SK-N-SH (cell line): ENCODE data around the gene TEAD3. TPM values are rescaled to one million over a fixed set of nuclear protein-coding genes. Genes with fewer than 3 reads are reported as not detected.

Experiments used
- CTCF ChIA-PET: fragments of 300-600, 350-600 bp; formaldehyde crosslinking; extraction: SDS; loops from one replicate; lab custom pipeline; 2021; lab: Yijun Ruan, JAX
- POLR2A ChIA-PET: fragments of 350-600 bp; sonication (Branson Sonifier 250); formaldehyde crosslinking; extraction: SDS; loops from one replicate; lab custom pipeline; 2020; ENCODE audit warnings: antibody characterized with exemption, inconsistent platforms; lab: Yijun Ruan, JAX
- DNase-seq: peaks from one replicate; pipeline ENCODE4 v3.0.0; 2012
- H2AFZ ChIP-seq: fragments of 200-600 bp; sonication (generic); 2 replicates; pipeline ENCODE4 v1.8.1; 2016; ENCODE audit warnings: antibody characterized with exemption, mild to moderate bottlenecking, low read depth
- H3F3A ChIP-seq: fragments of 200-600 bp; sonication (generic); replicated peaks from 2 replicates; pipeline ENCODE3; 2016; ENCODE audit warnings: antibody characterized with exemption, mild to moderate bottlenecking; ENCODE audit not compliant: insufficient read depth
- H3K27ac ChIP-seq, 2 experiments: fragments of 200-500 bp in 1 of 2; fragments of 200-600 bp in 1 of 2; sonication (Bioruptor generic) in 1 of 2; sonication (generic), shearing (Covaris generic) in 1 of 2; 2 replicates each; pipeline versions ENCODE4 v1.5.1 to v1.6.1; 2014 to 2016; ENCODE audit warnings: low read depth in 2 of 2, inconsistent platforms in 1 of 2, low read length in 1 of 2, mild to moderate bottlenecking in 1 of 2, mixed read lengths in 1 of 2
- H3K27me3 ChIP-seq: fragments of 200-600 bp; sonication (generic), shearing (Covaris generic); 2 replicates; pipeline ENCODE4 v1.6.1; 2016; ENCODE audit warnings: mixed run types; ENCODE audit not compliant: insufficient read depth
- H3K36me3 ChIP-seq, 2 experiments: fragments of 200-500 bp in 1 of 2; fragments of 200-600 bp in 1 of 2; sonication (Bioruptor generic) in 1 of 2; sonication (generic) in 1 of 2; replicated peaks in 1 of 2; 2 replicates each; pipeline versions ENCODE3 to v1.5.1; 2014 to 2016; ENCODE audit warnings: low read length in 1 of 2, mild to moderate bottlenecking in 1 of 2; ENCODE audit not compliant: insufficient read depth in 2 of 2, control insufficient read depth in 1 of 2
- H3K4me1 ChIP-seq, 2 experiments: fragments of 200-500 bp in 1 of 2; fragments of 200-600 bp in 1 of 2; sonication (Bioruptor generic) in 1 of 2; sonication (generic), shearing (Covaris generic) in 1 of 2; 2 replicates each; pipeline versions ENCODE4 v1.5.1 to v1.6.1; 2014 to 2016; ENCODE audit warnings: low read depth in 1 of 2, low read length in 1 of 2, mixed run types in 1 of 2; ENCODE audit not compliant: insufficient read depth in 2 of 2, control insufficient read depth in 1 of 2
- H3K4me2 ChIP-seq: fragments of 200-600 bp; sonication (generic), shearing (Covaris generic); 2 replicates; pipeline ENCODE4 v1.6.1; 2017; ENCODE audit warnings: mixed run types
- H3K4me3 ChIP-seq, 2 experiments: fragments of 200-500 bp in 1 of 2; fragments of 200-600 bp in 1 of 2; sonication (Bioruptor generic) in 1 of 2; sonication (generic), shearing (Covaris generic) in 1 of 2; 2 replicates each; pipeline versions ENCODE4 v1.5.1 to v1.8.1; 2014 to 2016; ENCODE audit warnings: low read depth in 2 of 2, inconsistent platforms in 1 of 2, low read length in 1 of 2, mild to moderate bottlenecking in 1 of 2, mixed read lengths in 1 of 2, moderate library complexity in 1 of 2
- H3K79me2 ChIP-seq: fragments of 200-600 bp; sonication (generic); 2 replicates; pipeline ENCODE4 v1.8.1; 2017; ENCODE audit warnings: mild to moderate bottlenecking; ENCODE audit not compliant: insufficient read depth
- H3K9ac ChIP-seq: fragments of 200-600 bp; sonication (generic); 2 replicates; pipeline ENCODE4 v1.6.1; 2017; ENCODE audit warnings: mixed run types
- H3K9me2 ChIP-seq: fragments of 200-600 bp; sonication (generic); 2 replicates; pipeline ENCODE4 v1.6.1; 2017; ENCODE audit warnings: mixed run types
- H3K9me3 ChIP-seq: fragments of 200-600 bp; sonication (generic); 2 replicates; pipeline ENCODE4 v1.6.1; 2017; ENCODE audit warnings: mixed run types, mild to moderate bottlenecking, moderate library complexity
- H4K20me1 ChIP-seq: fragments of 200-600 bp; sonication (generic); 2 replicates; pipeline ENCODE4 v1.6.1; 2017; ENCODE audit warnings: mild to moderate bottlenecking, mixed run types; ENCODE audit not compliant: insufficient read depth
- ELF1 ChIP-seq: IDR thresholded peaks from 2 replicates; pipeline ENCODE4 v1.4.0; 2012
- EP300 ChIP-seq, 2 experiments: IDR thresholded peaks; 2 replicates each; pipeline versions ENCODE4 v1.4.0 to v1.6.1; 2012; ENCODE audit warnings: borderline replicate concordance in 1 of 2, low read depth in 1 of 2, low read length in 1 of 2
- EZH2phosphoT487 ChIP-seq: fragments of 200-600 bp; sonication (generic); IDR thresholded peaks from 2 replicates; pipeline ENCODE4 v1.6.1; 2017; ENCODE audit warnings: low read depth, mixed run types, mild to moderate bottlenecking, antibody characterized with exemption, moderate library complexity, borderline replicate concordance
- FOXJ3 ChIP-seq: sonication (generic); formaldehyde crosslinking; IDR thresholded peaks from 2 replicates; pipeline ENCODE4 v1.5.1; 2020; ENCODE audit warnings: mild to moderate bottlenecking, missing genetic modification reagents
- GABPA ChIP-seq: IDR thresholded peaks from 2 replicates; pipeline ENCODE4 v1.4.0; 2012; ENCODE audit warnings: low read depth, mild to moderate bottlenecking
- JUND ChIP-seq: IDR thresholded peaks from 2 replicates; pipeline ENCODE4 v1.4.0; 2012
- NRF1 ChIP-seq: IDR thresholded peaks from 2 replicates; pipeline ENCODE4 v1.6.1; 2012; ENCODE audit warnings: low read depth, mild to moderate bottlenecking, low read length
- RXRA ChIP-seq: IDR thresholded peaks from 2 replicates; pipeline ENCODE4 v1.4.0; 2012; ENCODE audit warnings: low read depth, mild to moderate bottlenecking, borderline replicate concordance
- TEAD4 ChIP-seq: IDR thresholded peaks from 2 replicates; pipeline ENCODE4 v1.4.0; 2012; ENCODE audit warnings: mild to moderate bottlenecking, borderline replicate concordance; ENCODE audit not compliant: insufficient read depth
- WGBS: methylation state at CpG from one replicate; pipeline ENCODE4 v1.1.6; 2017; ENCODE audit warnings: low lambda C conversion rate; 5-methylcytosine and 5-hydroxymethylcytosine counted together
- polyA plus RNA-seq, 3 experiments: library from polyadenylated mRNA; depleted of rRNA; stranded (reverse); fragments of >200 nt; gene quantifications; 2 replicates each; pipeline ENCODE4 v1.2.3, GENCODE V29; 2012

TEAD3 gene
- polyA plus RNA-seq, 1 of the 3 experiments (the other 2 are of a cell fraction): 7.1 TPM

DNA sequence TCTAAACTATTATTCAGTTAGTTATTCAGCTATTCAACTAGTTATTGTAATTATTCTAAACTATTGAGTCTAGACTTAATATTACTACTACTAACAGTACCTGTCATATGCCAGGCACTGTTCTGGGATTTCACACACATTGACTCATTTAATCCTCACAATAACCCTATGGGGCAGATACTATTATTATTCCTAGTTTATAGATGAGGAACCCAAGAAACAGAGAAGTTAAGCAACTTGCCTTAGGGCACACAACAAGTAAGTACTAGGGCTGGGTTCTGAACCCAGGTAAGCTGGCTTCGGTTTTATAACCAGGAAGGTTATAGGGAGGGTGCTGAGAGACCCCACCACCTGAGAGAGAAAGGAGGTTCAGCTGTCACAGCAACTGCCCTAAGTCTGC lies 7.8 kb downstream of the TEAD3 start:
- H3K9me2 ChIP-seq: no peaks in the 10 kb centered on the region
- WGBS: 100% methylated on average over 1 of the region's 1 CpG
- H3K9ac ChIP-seq: no peak overlapping the region
- no peaks in the 10 kb centered on the region for H3K9me3 ChIP-seq
- no peaks in the 10 kb centered on the region for H3K27me3 ChIP-seq
- H3F3A ChIP-seq: peaks cover 2% of the 10 kb centered on the region
- TF ChIP-seq ELF1 (no peak), EZH2phosphoT487 (no peak), GABPA (no peak), TEAD4 (no peak), RXRA (no peak), JUND (no peak), EP300 (IDR thresholded peaks at IDR 0.05; ENCODE audit: borderline replicate concordance in 1 of 2, low read depth in 1 of 2, low read length in 1 of 2) (no peak)
- H3K4me1 ChIP-seq: peaks cover 31 to 42% of the 10 kb centered on the region in 2 experiments; a peak in 2 of 4 replicates
- peaks cover 20% of the 10 kb centered on the region; the same call in 1 of the 2 replicates for H4K20me1 ChIP-seq
- peaks cover 22% of the 10 kb centered on the region; the same call in 1 of the 2 replicates for H3K79me2 ChIP-seq
- no peak for DNase-seq
- H3K4me2 ChIP-seq: no peak overlapping the region
- H3K4me3 ChIP-seq: no peak overlapping the region
- ChIA-PET POLR2A (interaction anchor here (0.7 to 1.1 kb wide), 2 partner anchors 8 to 15 kb away, joined by 3 read pairs; partner anchors contain the start of gene TEAD3), CTCF (interaction anchor here (1.2 to 1.6 kb wide), 4 partner anchors 22 to 248 kb away, joined by 3 to 8 read pairs (median 3); partner anchors contain the start of genes ARMC12 and PPARD)
- no peak overlapping the region for H2AFZ ChIP-seq
- H3K36me3 ChIP-seq: no peaks in the 10 kb centered on the region
- no peak overlapping the region for H3K27ac ChIP-seq

DNA sequence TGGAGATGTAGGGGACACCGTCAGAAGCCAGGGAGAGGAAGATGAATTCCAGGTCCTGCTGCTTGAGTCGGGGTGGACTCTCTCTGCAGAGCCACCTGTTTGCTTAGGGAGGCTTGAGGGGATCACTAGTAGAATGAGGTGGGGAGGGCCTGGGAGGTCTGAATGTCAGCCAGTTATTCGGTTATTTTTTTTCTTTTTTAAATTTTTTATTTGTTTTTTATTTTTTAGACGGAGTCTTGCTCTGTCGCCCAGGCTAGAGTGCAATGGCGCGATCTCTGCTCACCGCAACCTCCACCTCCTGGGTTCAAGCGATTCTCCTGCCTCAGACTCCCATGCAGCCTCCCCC lies 8.4 kb downstream of the TEAD3 start:
- Histone ChIP-seq H3K9me3 (no peaks in the 10 kb centered on the region), H4K20me1 (peaks cover 14% of the 10 kb centered on the region; the same call in 1 of the 2 replicates), H3K9ac (no peak overlapping the region), H3K4me3 (no peak overlapping the region), H2AFZ (no peak overlapping the region), H3K36me3 (no peaks in the 10 kb centered on the region), H3K27ac (no peak overlapping the region), H3K27me3 (no peaks in the 10 kb centered on the region), H3K9me2 (no peaks in the 10 kb centered on the region), H3K4me2 (no peak overlapping the region), H3F3A (peaks cover 2% of the 10 kb centered on the region), H3K4me1 (peaks cover 31 to 37% of the 10 kb centered on the region in 2 experiments; a peak in 2 of 4 replicates), H3K79me2 (peaks cover 22% of the 10 kb centered on the region; the same call in 1 of the 2 replicates)
- DNase-seq: no peak
- WGBS: 86% methylated on average over 8 of the region's 9 CpGs
- CTCF ChIA-PET: interaction anchor here (1.2 to 1.5 kb wide), 3 partner anchors 22 to 248 kb away, joined by 3 to 8 read pairs (median 3); partner anchors contain the start of gene ARMC12
- POLR2A ChIA-PET: interaction anchor here (1.1 kb wide), 1 partner anchor 9 kb away, joined by 3 read pairs; the partner anchor contains the start of gene TEAD3
- TF ChIP-seq EZH2phosphoT487 (no peak), FOXJ3 (CRISPR knock-in tag) (no peak), TEAD4 (no peak), NRF1 (no peak)
